Measurements from ENCODE around the gene CORO1C.

CORO1C gene

GRCh38 chr12:108764540-108765288 is 33.4 kb upstream of the CORO1C start:
- H3K27ac ChIP-seq = no peak overlapping the region
- TF ChIP-seq CTCF (conservative IDR thresholded peaks at IDR 0.05) = no peak

- TF ChIP-seq CTCF (conservative IDR thresholded peaks at IDR 0.05) = no peak
- H3K27ac ChIP-seq = no peak overlapping the region
Observed at GRCh38 chr12:108761226-108761625, 29.9 kb upstream of the CORO1C start.

- TF ChIP-seq CTCF (conservative IDR thresholded peaks at IDR 0.05) = no peak
Observed at GRCh38 chr12:108759924-108760323, 28.6 kb upstream of the CORO1C start.

GRCh38 chr12:108757856-108758255 is 26.5 kb upstream of the CORO1C start:
- H3K27ac ChIP-seq = no peak overlapping the region

More at GRCh38 chr12:108759924-108760323, 28.6 kb upstream of the CORO1C start:
- H3K27ac ChIP-seq = no peak overlapping the region

GRCh38 chr12:108756421-108756820 is 25.1 kb upstream of the CORO1C start:
- no peak overlapping the region for H3K27ac ChIP-seq
- no peak for TF ChIP-seq CTCF (conservative IDR thresholded peaks at IDR 0.05)

More at GRCh38 chr12:108757856-108758255, 26.5 kb upstream of the CORO1C start:
- no peak for TF ChIP-seq CTCF (conservative IDR thresholded peaks at IDR 0.05)

GRCh38 chr12:108755481-108755880 is 24.2 kb upstream of the CORO1C start:
- TF ChIP-seq CTCF (conservative IDR thresholded peaks at IDR 0.05) = no peak
- no peak overlapping the region for H3K27ac ChIP-seq

GRCh38 chr12:108753976-108754375 is 22.7 kb upstream of the CORO1C start:
- no peak overlapping the region for H3K27ac ChIP-seq
- TF ChIP-seq CTCF (conservative IDR thresholded peaks at IDR 0.05) = no peak
